Endothelial cell (in vitro differentiated cells): ENCODE results near the gene SMC6. TPM values are rescaled to one million over a fixed set of nuclear protein-coding genes. Genes with fewer than 3 reads are reported as not detected.

ENCODE experiments used
- DNase-seq: peaks from one replicate; pipeline ENCODE4 v3.0.0; 2021; ENCODE audit warnings: low spot score
- H3K27ac Mint-ChIP-seq: one replicate; pipeline ENCODE4 v1.8.0; 2021; ENCODE audit warnings: mixed read lengths, inconsistent platforms; ENCODE audit not compliant: unreplicated experiment
- H3K27me3 Mint-ChIP-seq: one replicate; pipeline ENCODE4 v1.8.0; 2021; ENCODE audit warnings: mild to moderate bottlenecking, moderate library complexity, mixed read lengths, inconsistent platforms; ENCODE audit not compliant: unreplicated experiment
- H3K36me3 Mint-ChIP-seq: one replicate; pipeline ENCODE4 v1.8.0; 2021; ENCODE audit warnings: mild to moderate bottlenecking, low read depth, mixed read lengths, inconsistent platforms; ENCODE audit not compliant: unreplicated experiment
- H3K4me1 Mint-ChIP-seq: one replicate; pipeline ENCODE4 v1.8.0; 2021; ENCODE audit warnings: mild to moderate bottlenecking, mixed read lengths, inconsistent platforms; ENCODE audit not compliant: unreplicated experiment
- H3K4me3 Mint-ChIP-seq: one replicate; pipeline ENCODE4 v1.8.0; 2021; ENCODE audit warnings: mild to moderate bottlenecking, mixed read lengths, inconsistent platforms; ENCODE audit not compliant: unreplicated experiment
- H3K9me3 Mint-ChIP-seq: one replicate; pipeline ENCODE4 v1.8.0; 2021; ENCODE audit warnings: mixed read lengths, inconsistent platforms; ENCODE audit not compliant: unreplicated experiment
- CTCF ChIP-seq: fragments of 200-600 bp; sonication (generic); IDR thresholded peaks from one replicate; pipeline ENCODE4 v1.5.0; 2021; ENCODE audit warnings: antibody characterized with exemption; ENCODE audit not compliant: unreplicated experiment
- total RNA-seq: library from RNA; stranded (reverse); fragmentation: NEBNext Ultra II Directional; extraction: Animal tissue kit (Norgen Biotek cat#: 25700); gene quantifications from one replicate; pipeline ENCODE4 v1.2.1, GENCODE V29; 2021; ENCODE audit not compliant: unreplicated experiment

SMC6 gene
- total RNA-seq, 1 donor from 2014 or later, result 28.8 TPM

GRCh38 chr2:17757321-17757720 lies 3.7 kb upstream of the SMC6 start:
- H3K4me3 Mint-ChIP-seq, result no peak overlapping the region
- no peak for DNase-seq
- H3K27me3 Mint-ChIP-seq, result peaks cover 5% of the 10 kb centered on the region
- no peak overlapping the region for H3K27ac Mint-ChIP-seq
- TF ChIP-seq CTCF, result no peak
- peaks cover 13% of the 10 kb centered on the region for H3K4me1 Mint-ChIP-seq
- no peaks in the 10 kb centered on the region for H3K9me3 Mint-ChIP-seq
- peaks cover 7% of the 10 kb centered on the region for H3K36me3 Mint-ChIP-seq

GRCh38 chr2:17756668-17757067 lies 3.1 kb upstream of the SMC6 start:
- Mint-ChIP-seq H3K9me3 (no peaks in the 10 kb centered on the region), H3K4me1 (peaks cover 18% of the 10 kb centered on the region), H3K27ac (no peak overlapping the region), H3K27me3 (peaks cover 5% of the 10 kb centered on the region), H3K36me3 (peaks cover 7% of the 10 kb centered on the region), H3K4me3 (no peak overlapping the region)
- DNase-seq, result no peak
- TF ChIP-seq CTCF, result no peak

GRCh38 chr2:17754773-17755425 lies 1.3 kb upstream of the SMC6 start:
- Mint-ChIP-seq H3K36me3 (peaks cover 7% of the 10 kb centered on the region), H3K9me3 (no peaks in the 10 kb centered on the region)
- no peak for TF ChIP-seq CTCF

GRCh38 chr2:17752892-17753802 lies 463 bp downstream of the SMC6 start:
- no peak for TF ChIP-seq CTCF
- Mint-ChIP-seq H3K27ac (peak overlapping the region; percentile 95), H3K36me3 (peaks cover 7% of the 10 kb centered on the region), H3K4me3 (peak overlapping the region; percentile 97), H3K9me3 (no peaks in the 10 kb centered on the region), H3K27me3 (peaks cover 5% of the 10 kb centered on the region), H3K4me1 (peaks cover 18% of the 10 kb centered on the region)
- peak; percentile 60 for DNase-seq

More at GRCh38 chr2:17754773-17755425, 1.3 kb upstream of the SMC6 start:
- peak overlapping the region; percentile 97 for H3K27ac Mint-ChIP-seq
- peaks cover 5% of the 10 kb centered on the region for H3K27me3 Mint-ChIP-seq
- DNase-seq, result no peak
- H3K4me3 Mint-ChIP-seq, result peak overlapping the region; percentile 97
- peaks cover 18% of the 10 kb centered on the region for H3K4me1 Mint-ChIP-seq

GRCh38 chr2:17752246-17752645 lies 1.4 kb downstream of the SMC6 start:
- peaks cover 18% of the 10 kb centered on the region for H3K4me1 Mint-ChIP-seq
- no peak for DNase-seq
- TF ChIP-seq CTCF, result no peak

More at GRCh38 chr2:17752246-17752645, 1.4 kb downstream of the SMC6 start:
- Mint-ChIP-seq H3K27me3 (peaks cover 5% of the 10 kb centered on the region), H3K36me3 (peaks cover 7% of the 10 kb centered on the region), H3K27ac (no peak overlapping the region), H3K4me3 (peak overlapping the region; percentile 96), H3K9me3 (no peaks in the 10 kb centered on the region)
